HCT116 (cell line): Measurements from ENCODE around the gene IL20RA. TPM values are rescaled to one million over a fixed set of nuclear protein-coding genes. Genes with fewer than 3 reads are reported as not detected.

Experiments
- ATAC-seq: fragments of 200-7000 bp; cut with Tn5 transposase; 2 replicates; pipeline ENCODE4 v1.9.1; 2020; ENCODE audit warnings: mild to moderate bottlenecking, moderate library complexity
- BruUV-seq: library from RNA; stranded (reverse); fragments of 400-500 nt; replicated peaks from 2 replicates; lab custom pipeline; 2021; lab: Mats Ljungman, UMichigan
- CTCF ChIA-PET: fragments of 300-600 bp; sonication (Branson Sonifier 250); formaldehyde crosslinking; loops from one replicate; lab custom pipeline; 2021; ENCODE audit warnings: antibody characterized with exemption; lab: Charles Lee
- POLR2A ChIA-PET: fragments of 300-600, 350-600 bp; sonication (Branson Sonifier 250); formaldehyde crosslinking; loops from one replicate; lab custom pipeline; 2021; ENCODE audit warnings: antibody characterized with exemption; lab: Charles Lee
- RAD21 ChIA-PET, 2 experiments: fragments of 300-600 bp; sonication (Branson Sonifier 250); formaldehyde crosslinking; loops; one replicate each; lab custom pipeline; 2023; ENCODE audit warnings: low total read pairs in 2 of 2; ENCODE audit not compliant: uncharacterized antibody in 2 of 2, unreplicated experiment in 2 of 2, low non-redundant PET in 1 of 2; lab: Charles Lee
- DNase-seq: peaks from one replicate; pipeline ENCODE4 v3.0.0-alpha.2; 2010; ENCODE audit warnings: low read depth, low spot score
- H2AFZ ChIP-seq: fragments of 200-600 bp; shearing (Covaris generic), sonication (generic); 2 replicates; pipeline ENCODE4 v1.6.1; 2017; ENCODE audit warnings: low read depth, mixed run types, mixed read lengths, antibody characterized with exemption, low read length; ENCODE audit not compliant: poor library complexity, severe bottlenecking
- H3K27ac ChIP-seq: 2 replicates; pipeline ENCODE4 v1.5.1; 2012; ENCODE audit warnings: low read depth, low read length
- H3K27me3 ChIP-seq: fragments of 200-600 bp; sonication (generic); 2 replicates; pipeline ENCODE4 v1.6.1; 2016; ENCODE audit warnings: mixed run types, low read length, mixed read lengths; ENCODE audit not compliant: insufficient read depth
- H3K36me3 ChIP-seq, 2 experiments: fragments of 200-500 bp in 1 of 2; fragments of 200-600 bp in 1 of 2; sonication (Bioruptor generic) in 1 of 2; sonication (generic) in 1 of 2; 2 replicates each; pipeline versions ENCODE4 v1.5.1 to v1.6.1; 2014 to 2016; ENCODE audit warnings: low read length in 2 of 2, inconsistent platforms in 1 of 2, mixed read lengths in 1 of 2, mixed run types in 1 of 2; ENCODE audit not compliant: insufficient read depth in 2 of 2, control insufficient read depth in 1 of 2
- H3K4me1 ChIP-seq, 2 experiments: fragments of 200-600 bp in 1 of 2; sonication (generic) in 1 of 2; 2 replicates each; pipeline versions ENCODE4 v1.5.1 to v1.6.1; 2012 to 2017; ENCODE audit warnings: low read length in 2 of 2, inconsistent platforms in 1 of 2, mild to moderate bottlenecking in 1 of 2, mixed read lengths in 1 of 2, mixed run types in 1 of 2, moderate library complexity in 1 of 2; ENCODE audit not compliant: insufficient read depth in 2 of 2, control insufficient read depth in 1 of 2
- H3K4me2 ChIP-seq: fragments of 200-600 bp; sonication (generic); 2 replicates; pipeline ENCODE4 v1.6.1; 2017; ENCODE audit warnings: mixed run types, low read length, mixed read lengths
- H3K4me3 ChIP-seq, 2 experiments: fragments of 200-600 bp in 1 of 2; sonication (generic) in 1 of 2; replicated peaks in 1 of 2; 2 replicates each; pipeline ENCODE4 v1.5.1; 2011 to 2016; ENCODE audit warnings: low read length in 2 of 2, control low read depth in 1 of 2, low read depth in 1 of 2, mild to moderate bottlenecking in 1 of 2, mixed read lengths in 1 of 2, mixed run types in 1 of 2
- H3K79me2 ChIP-seq: fragments of 200-600 bp; sonication (generic); 2 replicates; pipeline ENCODE4 v1.6.1; 2017; ENCODE audit warnings: mild to moderate bottlenecking, mixed run types, low read length, moderate library complexity, mixed read lengths; ENCODE audit not compliant: insufficient read depth
- H3K9ac ChIP-seq: fragments of 200-600 bp; sonication (generic); 2 replicates; pipeline ENCODE4 v1.6.1; 2016; ENCODE audit warnings: low read length, mixed read lengths
- H3K9me2 ChIP-seq: fragments of 200-600 bp; sonication (generic), shearing (Covaris generic); 2 replicates; pipeline ENCODE4 v1.6.1; 2017; ENCODE audit warnings: mixed run types, mild to moderate bottlenecking, moderate library complexity; ENCODE audit not compliant: insufficient read depth
- H3K9me3 ChIP-seq, 2 experiments: fragments of 200-500 bp in 1 of 2; fragments of 200-600 bp in 1 of 2; sonication (Bioruptor generic) in 1 of 2; sonication (generic) in 1 of 2; 2 replicates each; pipeline ENCODE4 v1.6.1; 2014 to 2017; ENCODE audit warnings: low read length in 2 of 2, mixed read lengths in 2 of 2, inconsistent platforms in 1 of 2, low read depth in 1 of 2, mild to moderate bottlenecking in 1 of 2, mixed run types in 1 of 2, moderate library complexity in 1 of 2; ENCODE audit not compliant: control insufficient read depth in 1 of 2, insufficient read depth in 1 of 2
- H4K20me1 ChIP-seq: fragments of 200-600 bp; sonication (generic), shearing (Covaris generic); 2 replicates; pipeline ENCODE4 v1.6.1; 2017; ENCODE audit warnings: mixed run types, mild to moderate bottlenecking, moderate library complexity; ENCODE audit not compliant: insufficient read depth
- EGR1 ChIP-seq: IDR thresholded peaks from 2 replicates; pipeline ENCODE4 v1.6.1; 2012; ENCODE audit warnings: low read depth
- FOSL1 ChIP-seq: IDR thresholded peaks from 2 replicates; pipeline ENCODE4 v1.6.1; 2012; ENCODE audit warnings: low read depth
- JUND ChIP-seq: IDR thresholded peaks from 2 replicates; pipeline ENCODE4 v1.6.1; 2012
- TCF7L2 ChIP-seq: IDR thresholded peaks from 2 replicates; pipeline ENCODE4 v1.7.0; 2011; ENCODE audit warnings: borderline replicate concordance, inconsistent platforms; ENCODE audit not compliant: insufficient read depth, insufficient read length; ENCODE audit errors: extremely low read depth
- intact Hi-C: fragments of 100-400 bp; cut with micrococcal nuclease; formaldehyde crosslinking; loops from 2 replicates; pipeline ENCODE4 v1.10.0; 2022
- total RNA-seq: library from RNA; stranded (reverse); gene quantifications from one replicate; pipeline ENCODE4 v1.2.1, GENCODE V29; 2021; ENCODE audit not compliant: unreplicated experiment
- TF ChIP-seq, protein P1 (sequence below): IDR thresholded peaks from 2 replicates; pipeline ENCODE4 v1.6.1; 2012
- TF ChIP-seq, protein P2 (sequence below): IDR thresholded peaks from 2 replicates; pipeline ENCODE4 v1.6.1; 2012; ENCODE audit warnings: low read depth

IL20RA gene
- total RNA-seq, 1 experiment from 2014 or later = 1.1 TPM

DNA sequence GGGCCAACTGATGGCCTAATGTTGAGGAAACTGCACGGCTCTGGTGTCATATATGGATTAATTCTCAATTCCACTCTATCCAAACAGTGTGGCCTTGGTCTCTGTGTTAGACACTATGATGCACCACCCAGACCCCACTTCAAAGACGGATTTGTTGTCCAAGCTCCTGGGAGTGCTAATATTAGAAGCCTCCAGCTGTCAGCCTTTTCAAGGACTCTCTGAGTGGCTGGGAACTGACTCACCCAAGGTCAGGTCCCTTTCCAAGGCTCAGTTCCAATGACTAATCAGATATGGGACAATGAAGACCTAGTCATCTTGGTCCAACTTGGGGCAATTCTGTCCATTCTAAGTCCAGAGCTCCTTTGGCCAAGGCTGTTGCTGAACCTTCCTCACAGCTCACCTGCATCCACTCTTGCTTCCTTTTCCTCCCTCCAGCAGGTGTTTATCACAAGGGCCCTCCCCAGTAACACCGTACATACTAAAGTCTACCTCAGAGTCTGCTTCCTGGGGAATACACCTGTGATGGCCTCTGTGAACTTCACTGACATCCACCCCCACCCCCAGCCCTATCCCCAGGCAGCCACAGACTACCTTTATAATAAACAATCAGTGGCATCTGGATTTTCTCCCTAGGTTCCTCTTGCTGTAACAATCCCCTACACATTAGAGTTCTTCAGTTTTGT, 7.2 kb upstream of the IL20RA start:
- no peaks in the 10 kb centered on the region for H3K36me3 ChIP-seq
- ATAC-seq (peak; percentile 80), DNase-seq (peak; percentile 52)
- H2AFZ ChIP-seq = no peak overlapping the region
- no peaks in the 10 kb centered on the region for H3K9me3 ChIP-seq
- no TSS peak for BruUV-seq
- RAD21 ChIA-PET = no interaction called here
- peak overlapping the region; percentile 49 for H3K4me2 ChIP-seq
- H3K4me3 ChIP-seq = no peak overlapping the region
- TF ChIP-seq TCF7L2 = peak; percentile 96
- no peak for TF ChIP-seq EGR1
- TF ChIP-seq FOSL1 = peak; percentile 44; the same call in 1 of the 2 replicates
- peak; percentile 49 for TF ChIP-seq JUND
- no peaks in the 10 kb centered on the region for H4K20me1 ChIP-seq
- H3K27me3 ChIP-seq = no peaks in the 10 kb centered on the region
- no peaks in the 10 kb centered on the region for H3K79me2 ChIP-seq
- no peak overlapping the region for H3K9ac ChIP-seq
- intact Hi-C loops = no loop called here
- peaks cover 2 to 25% of the 10 kb centered on the region in 2 experiments; a peak in 2 of 4 replicates for H3K4me1 ChIP-seq
- CTCF ChIA-PET = no interaction called here
- POLR2A ChIA-PET = interaction anchor here (1.2 kb wide), 1 partner anchor 9 kb away, joined by 3 read pairs; no protein-coding TSS in a partner anchor
- H3K27ac ChIP-seq = no peak overlapping the region
- H3K9me2 ChIP-seq = no peaks in the 10 kb centered on the region

DNA sequence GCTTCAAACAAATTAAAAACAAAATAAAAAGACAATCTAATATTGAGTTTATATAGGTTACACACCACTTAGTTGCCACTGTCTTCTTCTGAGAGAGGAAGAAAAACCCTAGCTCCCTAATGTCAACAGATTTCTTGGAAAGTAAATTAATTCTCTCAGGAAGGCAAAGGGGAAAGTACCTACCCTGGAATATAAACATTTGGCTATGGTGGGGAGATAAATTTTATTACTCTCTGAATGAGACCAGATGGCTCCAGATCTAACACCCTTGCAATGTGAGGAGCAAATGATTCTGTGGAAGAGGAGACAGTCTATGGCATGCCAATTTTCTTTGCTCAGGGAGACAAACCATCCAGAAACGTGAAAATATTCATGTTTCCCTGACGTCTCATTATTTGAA, 4.3 kb upstream of the IL20RA start:
- no peak overlapping the region for H3K27ac ChIP-seq
- ChIA-PET RAD21 (no interaction called here), POLR2A (no interaction called here), CTCF (interaction anchor here (1.4 kb wide), 1 partner anchor 28 kb away, joined by 4 read pairs; no protein-coding TSS in a partner anchor)
- no peak overlapping the region for H3K4me3 ChIP-seq
- intact Hi-C loops = no loop called here
- BruUV-seq = no TSS peak
- no peaks in the 10 kb centered on the region for H3K36me3 ChIP-seq
- H2AFZ ChIP-seq = no peak overlapping the region
- DNase-seq (no peak), ATAC-seq (no peak)
- H3K4me1 ChIP-seq = peaks cover 2 to 21% of the 10 kb centered on the region in 2 experiments; a peak in 2 of 4 replicates
- H3K9me3 ChIP-seq = no peaks in the 10 kb centered on the region
- H3K79me2 ChIP-seq = no peaks in the 10 kb centered on the region
- no peak overlapping the region for H3K4me2 ChIP-seq
- TF ChIP-seq, protein P1, sequence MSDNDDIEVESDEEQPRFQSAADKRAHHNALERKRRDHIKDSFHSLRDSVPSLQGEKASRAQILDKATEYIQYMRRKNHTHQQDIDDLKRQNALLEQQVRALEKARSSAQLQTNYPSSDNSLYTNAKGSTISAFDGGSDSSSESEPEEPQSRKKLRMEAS = no peak
- TF ChIP-seq, protein P2, sequence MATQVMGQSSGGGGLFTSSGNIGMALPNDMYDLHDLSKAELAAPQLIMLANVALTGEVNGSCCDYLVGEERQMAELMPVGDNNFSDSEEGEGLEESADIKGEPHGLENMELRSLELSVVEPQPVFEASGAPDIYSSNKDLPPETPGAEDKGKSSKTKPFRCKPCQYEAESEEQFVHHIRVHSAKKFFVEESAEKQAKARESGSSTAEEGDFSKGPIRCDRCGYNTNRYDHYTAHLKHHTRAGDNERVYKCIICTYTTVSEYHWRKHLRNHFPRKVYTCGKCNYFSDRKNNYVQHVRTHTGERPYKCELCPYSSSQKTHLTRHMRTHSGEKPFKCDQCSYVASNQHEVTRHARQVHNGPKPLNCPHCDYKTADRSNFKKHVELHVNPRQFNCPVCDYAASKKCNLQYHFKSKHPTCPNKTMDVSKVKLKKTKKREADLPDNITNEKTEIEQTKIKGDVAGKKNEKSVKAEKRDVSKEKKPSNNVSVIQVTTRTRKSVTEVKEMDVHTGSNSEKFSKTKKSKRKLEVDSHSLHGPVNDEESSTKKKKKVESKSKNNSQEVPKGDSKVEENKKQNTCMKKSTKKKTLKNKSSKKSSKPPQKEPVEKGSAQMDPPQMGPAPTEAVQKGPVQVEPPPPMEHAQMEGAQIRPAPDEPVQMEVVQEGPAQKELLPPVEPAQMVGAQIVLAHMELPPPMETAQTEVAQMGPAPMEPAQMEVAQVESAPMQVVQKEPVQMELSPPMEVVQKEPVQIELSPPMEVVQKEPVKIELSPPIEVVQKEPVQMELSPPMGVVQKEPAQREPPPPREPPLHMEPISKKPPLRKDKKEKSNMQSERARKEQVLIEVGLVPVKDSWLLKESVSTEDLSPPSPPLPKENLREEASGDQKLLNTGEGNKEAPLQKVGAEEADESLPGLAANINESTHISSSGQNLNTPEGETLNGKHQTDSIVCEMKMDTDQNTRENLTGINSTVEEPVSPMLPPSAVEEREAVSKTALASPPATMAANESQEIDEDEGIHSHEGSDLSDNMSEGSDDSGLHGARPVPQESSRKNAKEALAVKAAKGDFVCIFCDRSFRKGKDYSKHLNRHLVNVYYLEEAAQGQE = no peak
- no peaks in the 10 kb centered on the region for H3K9me2 ChIP-seq
- H3K27me3 ChIP-seq = no peaks in the 10 kb centered on the region
- no peaks in the 10 kb centered on the region for H4K20me1 ChIP-seq
- H3K9ac ChIP-seq = no peak overlapping the region
